ENCODE data around the gene CEP43.

DNA sequence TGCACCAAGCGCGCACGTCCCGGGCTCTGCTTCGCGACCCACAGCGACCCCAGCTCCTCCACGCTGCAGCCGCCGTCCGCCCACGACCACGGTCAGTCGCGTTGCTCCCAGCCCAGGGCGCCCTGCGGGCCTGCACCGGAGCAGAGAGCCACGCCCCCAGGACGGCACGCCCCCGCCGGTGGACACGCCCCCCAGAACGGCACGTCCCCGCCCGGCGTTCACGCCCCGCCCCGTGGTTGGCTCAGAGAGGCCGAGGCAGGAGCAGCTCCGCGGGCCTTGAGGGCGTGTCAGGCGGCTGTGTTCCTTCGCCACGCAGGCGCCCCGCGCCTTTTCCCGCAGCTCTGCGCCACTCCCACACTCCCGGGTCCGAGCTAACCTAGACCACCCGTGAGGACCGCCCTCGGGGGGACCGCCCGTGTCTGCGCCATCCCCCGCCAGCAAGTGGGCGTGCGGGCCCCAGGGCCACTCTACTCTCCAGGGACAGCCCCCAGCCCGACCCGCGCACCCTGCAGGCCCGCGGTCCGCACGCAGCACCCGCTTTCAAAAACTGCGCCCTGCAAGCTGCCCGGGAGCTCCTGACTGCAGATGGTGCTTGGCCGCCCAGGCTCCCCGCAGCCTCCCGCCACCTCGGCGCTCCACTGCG, 42.6 kb upstream of the CEP43 start, which contains the start of gene RNASET2:
- TF ChIP-seq, protein P1, sequence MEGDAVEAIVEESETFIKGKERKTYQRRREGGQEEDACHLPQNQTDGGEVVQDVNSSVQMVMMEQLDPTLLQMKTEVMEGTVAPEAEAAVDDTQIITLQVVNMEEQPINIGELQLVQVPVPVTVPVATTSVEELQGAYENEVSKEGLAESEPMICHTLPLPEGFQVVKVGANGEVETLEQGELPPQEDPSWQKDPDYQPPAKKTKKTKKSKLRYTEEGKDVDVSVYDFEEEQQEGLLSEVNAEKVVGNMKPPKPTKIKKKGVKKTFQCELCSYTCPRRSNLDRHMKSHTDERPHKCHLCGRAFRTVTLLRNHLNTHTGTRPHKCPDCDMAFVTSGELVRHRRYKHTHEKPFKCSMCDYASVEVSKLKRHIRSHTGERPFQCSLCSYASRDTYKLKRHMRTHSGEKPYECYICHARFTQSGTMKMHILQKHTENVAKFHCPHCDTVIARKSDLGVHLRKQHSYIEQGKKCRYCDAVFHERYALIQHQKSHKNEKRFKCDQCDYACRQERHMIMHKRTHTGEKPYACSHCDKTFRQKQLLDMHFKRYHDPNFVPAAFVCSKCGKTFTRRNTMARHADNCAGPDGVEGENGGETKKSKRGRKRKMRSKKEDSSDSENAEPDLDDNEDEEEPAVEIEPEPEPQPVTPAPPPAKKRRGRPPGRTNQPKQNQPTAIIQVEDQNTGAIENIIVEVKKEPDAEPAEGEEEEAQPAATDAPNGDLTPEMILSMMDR (IDR thresholded peaks at IDR 0.05) = no peak
- no peak for TF ChIP-seq POLR2A (IDR thresholded peaks at IDR 0.05)
